DMS153 treated with DMSO at 0.1 percent for 48 hours (cell line): ENCODE data around the gene YES1.
"Not testable (repeated sequence)": the region's sequence is repeated elsewhere in the genome, so short reads cannot be mapped to it uniquely, and the experiment has no call there.

Source experiments
- DNase-seq: peaks from one replicate; lab custom pipeline; 2025; ENCODE audit not compliant: unreplicated experiment; lab: John Stamatoyannopoulos, UW

The YES1 gene

GRCh38 chr18:686339-687111 lies 125.5 kb downstream of the YES1 start:
- DNase-seq, result no peak

GRCh38 chr18:685438-685837 lies 126.6 kb downstream of the YES1 start:
- DNase-seq, result no peak

- DNase-seq, result no peak
Observed at GRCh38 chr18:683531-683930, 128.5 kb downstream of the YES1 start.

GRCh38 chr18:682833-683232 lies 129.2 kb downstream of the YES1 start:
- no peak for DNase-seq

GRCh38 chr18:682416-682815 lies 129.6 kb downstream of the YES1 start:
- not testable (repeated sequence) for DNase-seq

- no peak for DNase-seq
Observed at GRCh38 chr18:681985-682384, 130.1 kb downstream of the YES1 start.

- DNase-seq, result no peak
Observed at GRCh38 chr18:680392-680791, 131.7 kb downstream of the YES1 start.

- DNase-seq, result no peak
Observed at GRCh38 chr18:679516-679915, 132.5 kb downstream of the YES1 start.

GRCh38 chr18:678482-679182 lies 133.4 kb downstream of the YES1 start:
- DNase-seq, result no peak

- DNase-seq, result no peak
Observed at GRCh38 chr18:677951-678381, 134.1 kb downstream of the YES1 start.

- no peak for DNase-seq
Observed at GRCh38 chr18:677145-677544, 134.9 kb downstream of the YES1 start.

GRCh38 chr18:676736-677135 lies 135.3 kb downstream of the YES1 start:
- no peak for DNase-seq

GRCh38 chr18:676069-676468 lies 136.0 kb downstream of the YES1 start:
- no peak for DNase-seq

GRCh38 chr18:675307-675706 lies 136.7 kb downstream of the YES1 start:
- no peak for DNase-seq

GRCh38 chr18:673769-674168 lies 138.3 kb downstream of the YES1 start:
- DNase-seq, result no peak

GRCh38 chr18:673317-673716 lies 138.7 kb downstream of the YES1 start:
- no peak for DNase-seq
